Measurements from ENCODE around the gene TSPAN18. TPM values are rescaled to one million over a fixed set of nuclear protein-coding genes. Genes with fewer than 3 reads are reported as not detected.

The TSPAN18 gene
- total and polyA plus RNA-seq, 10 of the 15 experiments (the other 5 are each of a cell fraction or from before 2014, with no cell fraction given): 0.02 to 0.77 (median 0.13) TPM; not detected in 1

DNA sequence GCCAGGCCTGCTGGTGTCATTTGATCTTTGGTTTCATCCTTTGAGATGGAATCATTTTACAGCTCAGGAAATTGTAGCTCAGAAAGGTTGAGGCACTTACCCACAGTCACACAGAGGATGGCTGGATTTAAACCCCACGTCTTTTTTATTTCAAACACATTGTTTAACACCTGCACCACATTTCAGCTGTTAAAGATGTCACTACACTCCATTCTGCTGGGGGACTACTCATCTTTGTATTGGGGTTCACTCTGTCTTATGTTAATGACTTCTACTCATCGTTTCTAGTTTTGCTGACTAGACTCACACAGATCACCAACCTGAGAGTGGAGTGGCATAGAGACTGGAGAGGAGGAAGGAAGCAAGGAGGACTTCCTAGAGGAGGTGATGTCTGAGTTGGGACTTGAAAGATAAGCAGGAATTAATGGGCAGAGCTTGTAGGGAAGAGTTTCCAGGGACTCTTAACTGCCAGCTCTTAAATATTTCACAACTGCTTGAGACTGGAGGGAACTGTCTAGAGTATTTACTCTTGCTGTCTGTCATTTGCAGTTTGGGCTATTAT is 143.9 kb downstream of the TSPAN18 start:
- no peak for DNase-seq (ENCODE audit: low read depth, low spot score)
- Histone ChIP-seq H3K4me1 (ENCODE audit: control insufficient read depth, insufficient read depth, low read length) (peaks cover 4% of the 10 kb centered on the region), H3K36me3 (ENCODE audit: control insufficient read depth in 2 of 2, insufficient read depth in 2 of 2, low read length in 1 of 2) (no peaks in the 10 kb centered on the region), H3K27me3 (replicated peaks in 1 of 2; ENCODE audit: control insufficient read depth in 2 of 2, insufficient read depth in 2 of 2, low read length in 1 of 2) (no peaks in the 10 kb centered on the region), H2AFZ (ENCODE audit: control insufficient read depth, low read depth, low read length) (no peak overlapping the region), H3K27ac (ENCODE audit: control insufficient read depth, insufficient read depth) (no peak overlapping the region), H3K9me3 (replicated peaks; ENCODE audit: control insufficient read depth, insufficient read depth, low read length) (peaks cover 4% of the 10 kb centered on the region; the same call in 1 of the 3 replicates), H4K20me1 (ENCODE audit: control insufficient read depth, insufficient read depth) (no peaks in the 10 kb centered on the region), H3K9ac (ENCODE audit: control insufficient read depth, insufficient read depth, low read length) (no peak overlapping the region), H3K4me2 (ENCODE audit: control insufficient read depth, insufficient read depth) (no peak overlapping the region), H3K4me3 (no peak overlapping the region), H3K79me2 (ENCODE audit: control insufficient read depth, insufficient read depth, low read length) (no peaks in the 10 kb centered on the region)
- no peak for FAIRE-seq
- RAD21 ChIA-PET (ENCODE audit: unreplicated experiment): interaction anchor here (0.9 to 2.3 kb wide), 2 partner anchors 8 to 259 kb away, joined by 3 to 9 read pairs; no protein-coding TSS in a partner anchor
- intact Hi-C loops (cut with micrococcal nuclease; ENCODE audit: unreplicated experiment) (loop anchor here (1.0 kb wide), 1 partner anchor 8 kb away; no protein-coding TSS in a partner anchor), in situ Hi-C loops (cut with MboI) (no loop called here)
- no peak for ATAC-seq
- no peak for TF ChIP-seq FOXM1 (IDR thresholded peaks at IDR 0.05; ENCODE audit: low read depth, low read length)
- no peak for TF ChIP-seq SMAD5 (IDR thresholded peaks at IDR 0.05; ENCODE audit: low read depth)
- no peak for TF ChIP-seq EP300 (IDR thresholded peaks at IDR 0.05; ENCODE audit: borderline replicate concordance in 1 of 2, control insufficient read depth in 1 of 2, low read depth in 2 of 2, low read length in 2 of 2)
- no peak for TF ChIP-seq HDAC2 (IDR thresholded peaks at IDR 0.05)
- TF ChIP-seq, protein P1, sequence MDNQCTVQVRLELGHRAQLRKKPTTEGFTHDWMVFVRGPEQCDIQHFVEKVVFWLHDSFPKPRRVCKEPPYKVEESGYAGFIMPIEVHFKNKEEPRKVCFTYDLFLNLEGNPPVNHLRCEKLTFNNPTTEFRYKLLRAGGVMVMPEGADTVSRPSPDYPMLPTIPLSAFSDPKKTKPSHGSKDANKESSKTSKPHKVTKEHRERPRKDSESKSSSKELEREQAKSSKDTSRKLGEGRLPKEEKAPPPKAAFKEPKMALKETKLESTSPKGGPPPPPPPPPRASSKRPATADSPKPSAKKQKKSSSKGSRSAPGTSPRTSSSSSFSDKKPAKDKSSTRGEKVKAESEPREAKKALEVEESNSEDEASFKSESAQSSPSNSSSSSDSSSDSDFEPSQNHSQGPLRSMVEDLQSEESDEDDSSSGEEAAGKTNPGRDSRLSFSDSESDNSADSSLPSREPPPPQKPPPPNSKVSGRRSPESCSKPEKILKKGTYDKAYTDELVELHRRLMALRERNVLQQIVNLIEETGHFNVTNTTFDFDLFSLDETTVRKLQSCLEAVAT (IDR thresholded peaks at IDR 0.05): no peak
- TF ChIP-seq BRCA1 (IDR thresholded peaks at IDR 0.05; ENCODE audit: low read depth, low read length): no peak
- no peak for TF ChIP-seq HCFC1 (IDR thresholded peaks at IDR 0.05; ENCODE audit: low read length)
- no peak for TF ChIP-seq ZNF207 (IDR thresholded peaks at IDR 0.05; ENCODE audit: borderline replicate concordance)
- no peak for TF ChIP-seq MXI1 (IDR thresholded peaks at IDR 0.05; ENCODE audit: low read depth, low read length)
- TF ChIP-seq ZNF274 (IDR thresholded peaks at IDR 0.05; ENCODE audit: insufficient read depth, insufficient read length): no peak
- TF ChIP-seq, protein P2, sequence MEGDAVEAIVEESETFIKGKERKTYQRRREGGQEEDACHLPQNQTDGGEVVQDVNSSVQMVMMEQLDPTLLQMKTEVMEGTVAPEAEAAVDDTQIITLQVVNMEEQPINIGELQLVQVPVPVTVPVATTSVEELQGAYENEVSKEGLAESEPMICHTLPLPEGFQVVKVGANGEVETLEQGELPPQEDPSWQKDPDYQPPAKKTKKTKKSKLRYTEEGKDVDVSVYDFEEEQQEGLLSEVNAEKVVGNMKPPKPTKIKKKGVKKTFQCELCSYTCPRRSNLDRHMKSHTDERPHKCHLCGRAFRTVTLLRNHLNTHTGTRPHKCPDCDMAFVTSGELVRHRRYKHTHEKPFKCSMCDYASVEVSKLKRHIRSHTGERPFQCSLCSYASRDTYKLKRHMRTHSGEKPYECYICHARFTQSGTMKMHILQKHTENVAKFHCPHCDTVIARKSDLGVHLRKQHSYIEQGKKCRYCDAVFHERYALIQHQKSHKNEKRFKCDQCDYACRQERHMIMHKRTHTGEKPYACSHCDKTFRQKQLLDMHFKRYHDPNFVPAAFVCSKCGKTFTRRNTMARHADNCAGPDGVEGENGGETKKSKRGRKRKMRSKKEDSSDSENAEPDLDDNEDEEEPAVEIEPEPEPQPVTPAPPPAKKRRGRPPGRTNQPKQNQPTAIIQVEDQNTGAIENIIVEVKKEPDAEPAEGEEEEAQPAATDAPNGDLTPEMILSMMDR (IDR thresholded peaks at IDR 0.05 in 2 of 3, conservative IDR thresholded peaks at IDR 0.05 in 1 of 3; ENCODE audit: control insufficient read depth in 2 of 3, extremely low read depth in 1 of 3, insufficient read depth in 1 of 3, low read depth in 3 of 3, low read length in 3 of 3): no peak
- SMC1A ChIA-PET (ENCODE audit: uncharacterized antibody, unreplicated experiment): interaction anchor here (0.7 to 2.3 kb wide), 4 partner anchors 8 to 316 kb away, joined by 3 to 19 read pairs (median 3); no protein-coding TSS in a partner anchor
- POLR2A ChIA-PET: no interaction called here
- no TSS peak for BruUV-seq (replicated peaks)
- 43% methylated on average over 2 of the region's 2 CpGs for WGBS (ENCODE audit: insufficient coverage, insufficient replicate concordance, low lambda C conversion rate, missing lambda C conversion rate)
- CTCF ChIA-PET: interaction anchor here (1.2 to 1.8 kb wide), 2 partner anchors 8 to 40 kb away, joined by 4 to 8 read pairs; no protein-coding TSS in a partner anchor
